ENCODE measurements around the gene DLEC1. TPM values are rescaled to one million over a fixed set of nuclear protein-coding genes. Genes with fewer than 3 reads are reported as not detected.
A peak's percentile ranks its signal among the peaks of the same experiment; 100 is the strongest.
"Not testable (repeated sequence)": the region's sequence is repeated elsewhere in the genome, so short reads cannot be mapped to it uniquely, and the experiment has no call there.

Gene DLEC1
- total and polyA plus RNA-seq, 5 donors = 0.23 to 1.0 (median 0.48) TPM

GRCh38 chr3:38157595-38157994 lies 118.6 kb downstream of the DLEC1 start:
- H3K27me3 ChIP-seq (ENCODE audit: control insufficient read depth, insufficient read depth) = no peaks in the 10 kb centered on the region
- H3K4me3 ChIP-seq (ENCODE audit: low read length) = no peak overlapping the region
- no peak for ATAC-seq
- intact Hi-C loops (cut with DNase I) = no loop called here
- H3K4me1 ChIP-seq (ENCODE audit: control insufficient read depth, insufficient read depth, low read length) = no peaks in the 10 kb centered on the region
- 72% methylated on average over 3 of the region's 3 CpGs for WGBS
- no peaks in the 10 kb centered on the region for H3K9me3 ChIP-seq (ENCODE audit: control insufficient read depth, low read length)
- no peak overlapping the region for H3K27ac ChIP-seq (ENCODE audit: low read length)
- no peak for DNase-seq

GRCh38 chr3:38158472-38158871 lies 119.5 kb downstream of the DLEC1 start:
- no peak overlapping the region for H3K27ac ChIP-seq (ENCODE audit: low read length)
- intact Hi-C loops (cut with DNase I) = no loop called here
- ATAC-seq (no peak), DNase-seq (no peak)
- no peaks in the 10 kb centered on the region for H3K9me3 ChIP-seq (ENCODE audit: control insufficient read depth, low read length)
- H3K4me3 ChIP-seq (ENCODE audit: low read length) = no peak overlapping the region
- no peaks in the 10 kb centered on the region for H3K27me3 ChIP-seq (ENCODE audit: control insufficient read depth, insufficient read depth)
- 75% methylated on average over 5 of the region's 5 CpGs for WGBS
- no peaks in the 10 kb centered on the region for H3K4me1 ChIP-seq (ENCODE audit: control insufficient read depth, insufficient read depth, low read length)

GRCh38 chr3:38160704-38161103 lies 121.7 kb downstream of the DLEC1 start:
- DNase-seq; ATAC-seq; H3K27me3 ChIP-seq (ENCODE audit: control insufficient read depth, insufficient read depth); H3K27ac ChIP-seq (ENCODE audit: low read length); H3K4me3 ChIP-seq (ENCODE audit: low read length); intact Hi-C loops (cut with DNase I); H3K4me1 ChIP-seq (ENCODE audit: control insufficient read depth, insufficient read depth, low read length); H3K9me3 ChIP-seq (ENCODE audit: control insufficient read depth, low read length): not testable (repeated sequence)
- 89% methylated on average over 11 of the region's 11 CpGs for WGBS

GRCh38 chr3:38163117-38163840 lies 124.3 kb downstream of the DLEC1 start:
- intact Hi-C loops (cut with DNase I) = no loop called here
- Histone ChIP-seq H3K9me3 (ENCODE audit: control insufficient read depth, low read length) (no peaks in the 10 kb centered on the region), H3K27me3 (ENCODE audit: control insufficient read depth, insufficient read depth) (no peaks in the 10 kb centered on the region), H3K4me3 (ENCODE audit: low read length) (no peak overlapping the region), H3K27ac (ENCODE audit: low read length) (no peak overlapping the region), H3K4me1 (ENCODE audit: control insufficient read depth, insufficient read depth, low read length) (peaks cover 3% of the 10 kb centered on the region)
- DNase-seq = no peak
- 92% methylated on average over 12 of the region's 12 CpGs for WGBS
- ATAC-seq = no peak

GRCh38 chr3:38163841-38164642 lies 125.0 kb downstream of the DLEC1 start:
- DNase-seq (peak in 2 of 3 donors; percentile 63), ATAC-seq (no peak)
- H3K4me3 ChIP-seq (ENCODE audit: low read length) = peak overlapping the region; percentile 63
- intact Hi-C loops (cut with DNase I) = loop anchor here in 1 of 4 donors (2.0 kb wide), 1 partner anchor 25 kb away; the partner anchor contains the start of gene MYD88
- peak overlapping the region; percentile 91 for H3K27ac ChIP-seq (ENCODE audit: low read length)
- H3K4me1 ChIP-seq (ENCODE audit: control insufficient read depth, insufficient read depth, low read length) = peaks cover 3% of the 10 kb centered on the region
- H3K27me3 ChIP-seq (ENCODE audit: control insufficient read depth, insufficient read depth) = no peaks in the 10 kb centered on the region
- 73% methylated on average over 24 of the region's 24 CpGs for WGBS
- no peaks in the 10 kb centered on the region for H3K9me3 ChIP-seq (ENCODE audit: control insufficient read depth, low read length)

- Histone ChIP-seq H3K27ac (ENCODE audit: low read length) (peak overlapping the region; percentile 91), H3K4me1 (ENCODE audit: control insufficient read depth, insufficient read depth, low read length) (peaks cover 3% of the 10 kb centered on the region), H3K9me3 (ENCODE audit: control insufficient read depth, low read length) (no peaks in the 10 kb centered on the region), H3K27me3 (ENCODE audit: control insufficient read depth, insufficient read depth) (no peaks in the 10 kb centered on the region), H3K4me3 (ENCODE audit: low read length) (peak overlapping the region; percentile 63)
- DNase-seq (no peak), ATAC-seq (no peak)
- WGBS = 2% methylated on average over 17 of the region's 17 CpGs
- intact Hi-C loops (cut with DNase I) = loop anchor here in 1 of 4 donors (2.0 kb wide), 1 partner anchor 26 kb away; the partner anchor contains the start of gene MYD88
These were observed 125.6 kb downstream of the DLEC1 start for GRCh38 chr3:38164643-38164951.

DNA sequence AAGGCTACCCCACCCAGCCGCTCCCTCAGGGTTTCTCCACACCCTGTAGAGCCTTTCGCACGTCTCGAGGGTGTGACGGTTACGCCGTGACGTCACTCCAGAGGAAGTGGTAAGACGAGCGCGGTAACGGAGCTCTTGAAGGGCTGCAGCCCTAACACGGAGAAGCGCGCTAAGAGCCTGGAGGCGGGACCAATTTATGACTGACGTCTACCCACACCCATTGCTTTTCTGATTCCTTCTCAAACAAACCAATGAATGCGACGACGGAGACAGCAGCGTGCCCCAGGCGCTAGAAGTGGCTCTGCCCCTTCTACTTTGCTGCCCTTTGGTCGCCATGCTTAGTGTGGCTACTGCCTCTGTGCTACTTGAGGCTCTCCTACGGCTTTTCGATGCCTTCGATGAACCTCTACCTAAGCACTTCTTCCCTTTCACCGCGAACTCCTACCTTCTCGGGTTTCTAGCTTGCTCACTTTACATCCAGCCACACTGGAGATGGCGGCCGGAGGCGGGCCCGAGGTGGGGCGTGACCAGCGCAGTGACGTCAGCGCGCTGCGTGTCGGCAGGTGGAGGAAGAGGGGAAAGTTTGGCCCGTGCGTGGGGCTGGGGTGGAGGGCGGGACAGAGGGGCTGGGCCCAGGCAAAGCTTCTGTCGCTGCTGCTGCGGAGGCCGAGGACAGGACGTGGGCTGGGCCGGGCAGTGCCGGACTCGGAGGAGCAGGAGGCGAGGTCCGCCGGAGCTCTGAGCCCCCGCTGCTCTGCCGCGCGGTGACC lies 126.1 kb downstream of the DLEC1 start, which contains the start of gene OXSR1:
OXSR1 (plus strand) TSS at position 586 of the 770 bp plus-strand sequence. CDS start 340 bp downstream, outside the sequence.
- intact Hi-C loops (cut with DNase I) = loop anchor here in 1 of 4 donors (2.0 kb wide), 1 partner anchor 26 kb away; the partner anchor contains the start of gene MYD88
- H3K27ac ChIP-seq (ENCODE audit: low read length) = peak within 1 kb of the TSS; percentile 91
- H3K9me3 ChIP-seq (ENCODE audit: control insufficient read depth, low read length) = no peaks in the 10 kb centered on the region
- DNase-seq (peak; percentile 99 to 100 (median 100)), ATAC-seq (peak; percentile 96 to 98)
- H3K27me3 ChIP-seq (ENCODE audit: control insufficient read depth, insufficient read depth) = no peaks in the 10 kb centered on the region
- peaks cover 3% of the 10 kb centered on the region for H3K4me1 ChIP-seq (ENCODE audit: control insufficient read depth, insufficient read depth, low read length)
- peak within 1 kb of the TSS; percentile 63 for H3K4me3 ChIP-seq (ENCODE audit: low read length)
- WGBS = under 1% methylated on average over 57 of the region's 57 CpGs

GRCh38 chr3:38165722-38166387 lies 126.8 kb downstream of the DLEC1 start:
- peak overlapping the region; percentile 88 for H3K27ac ChIP-seq (ENCODE audit: low read length)
- intact Hi-C loops (cut with DNase I) = loop anchor here in 1 of 4 donors (2.0 kb wide), 1 partner anchor 27 kb away; the partner anchor contains the start of gene MYD88
- H3K9me3 ChIP-seq (ENCODE audit: control insufficient read depth, low read length) = no peaks in the 10 kb centered on the region
- H3K27me3 ChIP-seq (ENCODE audit: control insufficient read depth, insufficient read depth) = no peaks in the 10 kb centered on the region
- DNase-seq (no peak), ATAC-seq (no peak)
- peaks cover 3% of the 10 kb centered on the region for H3K4me1 ChIP-seq (ENCODE audit: control insufficient read depth, insufficient read depth, low read length)
- H3K4me3 ChIP-seq (ENCODE audit: low read length) = peak overlapping the region; percentile 58
- under 1% methylated on average over 62 of the region's 62 CpGs for WGBS

GRCh38 chr3:38167591-38167990 lies 128.6 kb downstream of the DLEC1 start:
- DNase-seq (no peak), ATAC-seq (no peak)
- H3K27ac ChIP-seq (ENCODE audit: low read length) = no peak overlapping the region
- no peaks in the 10 kb centered on the region for H3K27me3 ChIP-seq (ENCODE audit: control insufficient read depth, insufficient read depth)
- H3K4me1 ChIP-seq (ENCODE audit: control insufficient read depth, insufficient read depth, low read length) = peaks cover 3% of the 10 kb centered on the region
- WGBS = 88% methylated on average over 4 of the region's 4 CpGs
- H3K4me3 ChIP-seq (ENCODE audit: low read length) = no peak overlapping the region
- intact Hi-C loops (cut with DNase I) = no loop called here
- H3K9me3 ChIP-seq (ENCODE audit: control insufficient read depth, low read length) = no peaks in the 10 kb centered on the region
